GM06990 (cell line): ENCODE measurements around the gene MSL3.
A peak's percentile ranks its signal among the peaks of the same experiment; 100 is the strongest.

ENCODE experiments used
- DNase-seq: peaks from one replicate; pipeline ENCODE4 v3.0.0-alpha.2; 2011; ENCODE audit not compliant: insufficient read length; ENCODE audit errors: extremely low read depth
- H3K27me3 ChIP-seq: replicated peaks from 2 replicates; pipeline ENCODE4 v1.6.0; 2011; ENCODE audit warnings: low read length; ENCODE audit not compliant: control insufficient read depth, insufficient read depth
- H3K36me3 ChIP-seq: 2 replicates; pipeline ENCODE4 v1.5.1; 2011; ENCODE audit warnings: low read length; ENCODE audit not compliant: control insufficient read depth, insufficient read depth
- H3K4me3 ChIP-seq: replicated peaks from 2 replicates; pipeline ENCODE4 v1.5.1; 2011; ENCODE audit warnings: low read depth, mild to moderate bottlenecking, control low read depth, low read length
- TF ChIP-seq, protein P1 (sequence below): IDR thresholded peaks from 2 replicates; pipeline ENCODE4 v1.5.1; 2011; ENCODE audit warnings: low read length, control low read depth, mild to moderate bottlenecking, inconsistent platforms; ENCODE audit not compliant: insufficient read depth, poor library complexity, severe bottlenecking

Gene MSL3

DNA sequence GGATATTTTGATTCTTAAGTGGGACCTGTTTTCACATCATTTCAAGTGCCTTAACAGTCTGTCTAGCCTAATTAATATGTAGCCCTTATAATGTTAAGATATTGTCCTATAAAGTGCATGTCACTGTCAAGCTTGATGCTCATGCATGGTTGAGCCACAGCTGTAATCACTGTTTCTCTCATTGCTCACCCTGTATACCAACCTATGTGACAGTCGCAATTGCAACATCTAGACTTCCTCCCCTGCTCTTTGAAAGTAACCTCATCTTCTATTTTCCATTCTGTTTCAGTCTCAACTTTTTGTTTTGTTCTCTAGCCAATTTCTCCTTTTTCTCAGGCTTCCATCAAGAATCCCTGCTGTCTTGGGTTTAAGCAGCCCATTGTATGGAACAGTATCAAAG is 24.4 kb upstream of the MSL3 start:
- TF ChIP-seq, protein P1, sequence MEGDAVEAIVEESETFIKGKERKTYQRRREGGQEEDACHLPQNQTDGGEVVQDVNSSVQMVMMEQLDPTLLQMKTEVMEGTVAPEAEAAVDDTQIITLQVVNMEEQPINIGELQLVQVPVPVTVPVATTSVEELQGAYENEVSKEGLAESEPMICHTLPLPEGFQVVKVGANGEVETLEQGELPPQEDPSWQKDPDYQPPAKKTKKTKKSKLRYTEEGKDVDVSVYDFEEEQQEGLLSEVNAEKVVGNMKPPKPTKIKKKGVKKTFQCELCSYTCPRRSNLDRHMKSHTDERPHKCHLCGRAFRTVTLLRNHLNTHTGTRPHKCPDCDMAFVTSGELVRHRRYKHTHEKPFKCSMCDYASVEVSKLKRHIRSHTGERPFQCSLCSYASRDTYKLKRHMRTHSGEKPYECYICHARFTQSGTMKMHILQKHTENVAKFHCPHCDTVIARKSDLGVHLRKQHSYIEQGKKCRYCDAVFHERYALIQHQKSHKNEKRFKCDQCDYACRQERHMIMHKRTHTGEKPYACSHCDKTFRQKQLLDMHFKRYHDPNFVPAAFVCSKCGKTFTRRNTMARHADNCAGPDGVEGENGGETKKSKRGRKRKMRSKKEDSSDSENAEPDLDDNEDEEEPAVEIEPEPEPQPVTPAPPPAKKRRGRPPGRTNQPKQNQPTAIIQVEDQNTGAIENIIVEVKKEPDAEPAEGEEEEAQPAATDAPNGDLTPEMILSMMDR = no peak
- no peak overlapping the region for H3K4me3 ChIP-seq

DNA sequence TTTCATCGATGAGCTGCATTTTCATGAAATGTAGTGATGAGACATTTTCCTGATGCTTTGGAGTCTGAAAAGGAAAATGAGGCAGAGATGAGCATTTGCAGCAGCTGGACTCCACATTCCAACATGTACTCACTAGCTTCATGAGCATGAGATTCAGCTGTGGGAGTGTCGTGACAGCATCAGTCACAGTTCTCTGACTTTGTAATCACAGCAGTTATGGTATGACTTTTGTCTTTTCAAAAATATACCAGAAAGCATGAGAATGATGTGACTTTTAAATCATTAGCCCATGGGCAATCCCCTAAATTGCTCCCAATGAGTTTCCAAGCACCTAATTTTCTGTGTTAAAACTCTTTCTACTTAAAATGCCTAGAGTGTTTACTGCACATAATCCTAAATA is 18.3 kb upstream of the MSL3 start:
- no peaks in the 10 kb centered on the region for H3K36me3 ChIP-seq
- H3K27me3 ChIP-seq = no peaks in the 10 kb centered on the region
- DNase-seq = peak; percentile 57
- H3K4me3 ChIP-seq = no peak overlapping the region
- TF ChIP-seq, protein P1 = no peak

More for the DNA sequence above, 24.4 kb upstream of the MSL3 start:
- no peaks in the 10 kb centered on the region for H3K36me3 ChIP-seq
- DNase-seq = no peak
- H3K27me3 ChIP-seq = no peaks in the 10 kb centered on the region

DNA sequence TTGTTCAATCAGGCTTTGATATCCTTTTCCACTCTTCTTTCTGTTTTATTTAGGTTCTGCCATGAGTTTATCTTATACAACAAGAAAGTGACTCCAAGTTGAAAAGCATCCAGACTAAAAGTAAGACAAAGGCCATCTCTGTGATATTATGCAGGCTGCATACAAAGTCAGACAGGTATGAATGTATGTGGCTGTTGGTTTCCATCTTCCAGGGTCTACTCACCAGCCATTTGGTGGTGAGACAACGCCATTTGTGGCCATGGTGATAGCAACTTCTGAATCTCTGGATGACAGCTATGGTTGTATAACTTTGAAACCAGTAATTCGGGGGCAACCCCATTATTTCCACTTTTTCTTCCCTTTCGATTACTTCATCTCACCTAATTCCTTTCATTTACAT is 17.2 kb upstream of the MSL3 start:
- Histone ChIP-seq H3K36me3 (no peaks in the 10 kb centered on the region), H3K27me3 (no peaks in the 10 kb centered on the region), H3K4me3 (no peak overlapping the region)
- TF ChIP-seq, protein P1 = no peak
- DNase-seq = no peak

DNA sequence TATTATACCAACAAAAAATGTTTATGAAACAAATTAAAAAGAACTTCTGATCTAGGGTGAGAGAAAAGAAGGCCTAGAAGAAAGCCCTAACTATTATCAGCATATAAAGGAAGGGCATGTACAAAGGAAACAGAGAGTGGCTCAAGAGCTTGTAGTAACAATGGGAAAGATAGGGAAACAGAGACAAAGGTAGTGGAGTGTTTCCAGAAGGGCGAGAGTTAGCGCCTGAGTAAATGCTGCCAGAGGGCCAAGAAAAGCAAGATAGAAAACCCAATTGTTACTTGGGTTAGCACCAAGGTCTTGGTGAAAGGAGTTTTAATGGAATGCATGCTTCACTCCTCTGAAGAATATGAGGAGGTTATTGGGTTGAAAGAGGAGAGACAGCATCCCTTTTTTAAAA is 16.5 kb upstream of the MSL3 start:
- Histone ChIP-seq H3K4me3 (no peak overlapping the region), H3K36me3 (no peaks in the 10 kb centered on the region), H3K27me3 (no peaks in the 10 kb centered on the region)
- no peak for DNase-seq
- TF ChIP-seq, protein P1 = no peak

DNA sequence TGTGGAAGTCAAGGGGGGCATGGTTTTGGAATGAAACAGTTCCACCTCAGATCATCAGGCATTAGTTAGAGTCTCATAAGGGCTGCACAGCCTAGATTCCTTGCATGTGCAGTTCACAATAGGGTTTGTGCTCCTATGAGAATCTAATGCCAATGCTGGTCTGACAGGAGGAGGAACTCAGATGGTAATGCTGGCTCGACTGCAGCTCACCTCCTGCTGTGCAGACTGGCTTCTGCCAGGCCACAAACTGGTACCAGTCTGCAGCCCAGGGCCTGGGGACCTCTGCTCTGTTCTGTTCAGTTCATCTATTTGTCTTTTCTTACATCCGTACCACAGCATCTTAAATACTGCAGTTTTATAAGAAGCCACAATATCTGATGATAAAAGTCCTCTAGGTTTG is 12.2 kb upstream of the MSL3 start:
- TF ChIP-seq, protein P1 = no peak
- no peaks in the 10 kb centered on the region for H3K36me3 ChIP-seq
- no peak overlapping the region for H3K4me3 ChIP-seq
- H3K27me3 ChIP-seq = no peaks in the 10 kb centered on the region
- DNase-seq = no peak

DNA sequence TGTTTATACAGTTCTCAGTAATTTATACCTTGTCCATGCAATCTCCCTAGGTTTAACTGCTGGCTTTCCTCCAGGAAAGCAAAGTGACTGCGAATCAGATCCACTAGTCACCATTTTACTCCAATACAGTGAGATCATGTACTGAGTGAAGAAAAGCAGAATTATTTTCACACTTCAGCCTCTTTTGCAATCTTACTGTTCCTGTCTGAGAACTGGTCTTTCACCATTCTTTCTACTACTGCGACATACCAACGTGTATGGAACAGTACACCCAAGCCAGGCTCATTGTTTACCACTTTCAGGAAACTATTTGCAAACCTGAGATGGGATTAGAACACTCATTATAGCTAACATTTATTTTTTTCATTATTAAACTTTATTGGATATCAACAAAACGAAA is 8.0 kb upstream of the MSL3 start:
- H3K27me3 ChIP-seq = no peaks in the 10 kb centered on the region
- no peak for DNase-seq

More for the DNA sequence above, 8.0 kb upstream of the MSL3 start:
- TF ChIP-seq, protein P1 = no peak
- Histone ChIP-seq H3K4me3 (no peak overlapping the region), H3K36me3 (no peaks in the 10 kb centered on the region)
